Mammary microvascular endothelial cell (primary cell): ENCODE data around the gene FUNDC2. TPM values are rescaled to one million over a fixed set of nuclear protein-coding genes. Genes with fewer than 3 reads are reported as not detected.

Experiments used
- total RNA-seq: library from RNA; depleted of rRNA; stranded (reverse); fragments of >200 nt; gene quantifications from 2 replicates; pipeline ENCODE4 v1.2.3, GENCODE V29; 2015

Gene FUNDC2
- total RNA-seq: 35.7 and 66.9 TPM in 2 replicates

GRCh38 chrX:155026727-155027508 lies at the start of gene FUNDC2:
Gene FUNDC2, plus strand, starts transcription at chrX:155026844. Its CDS starts 95 bp downstream, at chrX:155026939.

GRCh38 chrX:155022585-155022984 lies 4.1 kb upstream of the FUNDC2 start, which contains the start of gene F8:
Gene F8, minus strand, starts transcription at chrX:155022723. Its CDS starts 171 bp downstream, at chrX:155022552.

GRCh38 chrX:155070975-155071693 lies 44.5 kb downstream of the FUNDC2 start, which contains the start of the genes BRCC3, CMC4 and MTCP1:
Gene BRCC3, plus strand, starts transcription at chrX:155071508. Its CDS starts 20 bp downstream, at chrX:155071528.
Gene CMC4, minus strand, starts transcription at chrX:155071136. Its CDS starts 7,113 bp downstream, at chrX:155064023.
Gene MTCP1, minus strand, starts transcription at chrX:155071136. Its CDS starts 5,126 bp downstream, at chrX:155066010.

Other genes with a start within 250 kb of the FUNDC2 start
- gene MPP1, start 221.4 kb upstream of the FUNDC2 start, total RNA-seq: 25.9 and 28.7 TPM in 2 replicates
- not detected in 2 replicates for gene SMIM9, start 192.2 kb upstream of the FUNDC2 start, total RNA-seq
- gene F8A1, start 140.5 kb upstream of the FUNDC2 start, total RNA-seq: 4.9 and 6.1 TPM in 2 replicates
- gene F8, start 4.1 kb upstream of the FUNDC2 start, total RNA-seq: 2.1 and 3.1 TPM in 2 replicates
- 17.3 and 22.8 TPM in 2 replicates for gene CMC4, start 44.3 kb downstream of the FUNDC2 start, total RNA-seq
- 3.7 and 4.5 TPM in 2 replicates for gene MTCP1, start 44.3 kb downstream of the FUNDC2 start, total RNA-seq
- 13.9 and 14.5 TPM in 2 replicates for gene BRCC3, start 44.7 kb downstream of the FUNDC2 start, total RNA-seq
- 60.2 and 85.3 TPM in 2 replicates for gene VBP1, start 189.6 kb downstream of the FUNDC2 start, total RNA-seq
- gene RAB39B, start 237.6 kb downstream of the FUNDC2 start, total RNA-seq: 0.05 TPM in 1 of 2 replicates, not detected in the other